ENCODE results near the gene BARHL1. TPM values are rescaled to one million over a fixed set of nuclear protein-coding genes. Genes with fewer than 3 reads are reported as not detected.

The BARHL1 gene
- total and polyA plus RNA-seq, 9 of the 15 experiments (the other 6 are each of a cell fraction or from before 2014, with no cell fraction given), result not detected

- Histone ChIP-seq H3K9ac (ENCODE audit: insufficient read depth in 1 of 2, low read depth in 2 of 2, low read length in 2 of 2) (no peak overlapping the region; a peak in 1 of 4 replicates), H3K4me1 (replicated peaks in 1 of 2; ENCODE audit: control insufficient read depth in 2 of 2, insufficient read depth in 2 of 2, low read length in 2 of 2) (no peaks in the 10 kb centered on the region), H2AFZ (ENCODE audit: low read depth, low read length) (no peak overlapping the region), H3K4me3 (no peak overlapping the region), H3K79me2 (ENCODE audit: control insufficient read depth, insufficient read depth, low read length) (no peaks in the 10 kb centered on the region), H4K20me1 (replicated peaks; ENCODE audit: control insufficient read depth, insufficient read depth, low read length) (0 out of 2 replicates have a peak, but pooled peaks cover 4% of the 10 kb centered on the region), H3K9me1 (ENCODE audit: control insufficient read depth, insufficient read depth, low read length) (no peaks in the 10 kb centered on the region), H3K27ac (ENCODE audit: extremely low read depth, low read depth, low read length) (no peak overlapping the region), H3K36me3 (ENCODE audit: control insufficient read depth, insufficient read depth, low read length) (peaks cover 83% of the 10 kb centered on the region), H3K4me2 (ENCODE audit: insufficient read depth, low read length) (no peak overlapping the region), H3K9me3 (replicated peaks; ENCODE audit: control insufficient read depth, insufficient read depth, low read depth, low read length) (no peaks in the 10 kb centered on the region), H3K27me3 (ENCODE audit: control insufficient read depth in 2 of 2, insufficient read depth in 2 of 2, low read length in 2 of 2) (no peaks in the 10 kb centered on the region)
- TF ChIP-seq CCAR2 (IDR thresholded peaks at IDR 0.05; ENCODE audit: low read depth, low read length), result no peak
- no peak for TF ChIP-seq POLR2H (tag; IDR thresholded peaks at IDR 0.05; ENCODE audit: low read depth)
- no peak for TF ChIP-seq THRA (IDR thresholded peaks at IDR 0.05)
- TF ChIP-seq U2AF2 (optimal IDR thresholded peaks at IDR 0.05; ENCODE audit: low read depth, low read length), result no peak
- TF ChIP-seq ETS2 (tag; IDR thresholded peaks at IDR 0.05; ENCODE audit: borderline replicate concordance, poor library complexity, severe bottlenecking), result no peak
- no peak for TF ChIP-seq RBM25 (IDR thresholded peaks at IDR 0.05; ENCODE audit: low read depth, low read length, severe bottlenecking)
- TF ChIP-seq, protein P1, sequence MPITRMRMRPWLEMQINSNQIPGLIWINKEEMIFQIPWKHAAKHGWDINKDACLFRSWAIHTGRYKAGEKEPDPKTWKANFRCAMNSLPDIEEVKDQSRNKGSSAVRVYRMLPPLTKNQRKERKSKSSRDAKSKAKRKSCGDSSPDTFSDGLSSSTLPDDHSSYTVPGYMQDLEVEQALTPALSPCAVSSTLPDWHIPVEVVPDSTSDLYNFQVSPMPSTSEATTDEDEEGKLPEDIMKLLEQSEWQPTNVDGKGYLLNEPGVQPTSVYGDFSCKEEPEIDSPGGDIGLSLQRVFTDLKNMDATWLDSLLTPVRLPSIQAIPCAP (CRISPR knock-in tag; IDR thresholded peaks at IDR 0.05; ENCODE audit: borderline replicate concordance), result no peak
- no peak for TF ChIP-seq MTA2 (IDR thresholded peaks at IDR 0.05; ENCODE audit: low read depth)
- TF ChIP-seq EP300 (IDR thresholded peaks at IDR 0.05; ENCODE audit: low read length), result no peak
- 85% methylated on average over 11 of the region's 11 CpGs for WGBS (ENCODE audit: insufficient coverage, low coverage, missing lambda C conversion rate)
- ChIA-PET POLR2A (no interaction called here), CTCF (ENCODE audit: low intra/inter-chr PET ratio) (no interaction called here)
- BruUV-seq (replicated peaks), result no TSS peak
- FAIRE-seq (no peak), ATAC-seq (no peak), DNase-seq (ENCODE audit: extremely low read depth in 1 of 4, low spot score in 3 of 4) (no peak)
- in situ Hi-C loops (cut with MboI), result no loop called here
- intact Hi-C loops (cut with micrococcal nuclease), result no loop called here
These were observed 45.2 kb downstream of the BARHL1 start for GRCh38 chr9:132627594-132627993.

Measured in K562 (cell line).